GM18499 (cell line): ENCODE data around the gene NFATC2.

Experiments
- ATAC-seq: cut with Tn5 transposase; IDR thresholded peaks from one replicate; pipeline ENCODE4 v1.9.1; 2021; ENCODE audit warnings: moderate number of reproducible peaks; ENCODE audit not compliant: insufficient read depth, unreplicated experiment

Gene NFATC2

GRCh38 chr20:51458751-51459439 lies 83.6 kb downstream of the NFATC2 start:
- no peak for ATAC-seq

- ATAC-seq: no peak
These were observed 85.0 kb downstream of the NFATC2 start for GRCh38 chr20:51457533-51457932.

GRCh38 chr20:51456511-51457509 lies 85.7 kb downstream of the NFATC2 start:
- no peak for ATAC-seq

GRCh38 chr20:51454250-51454865 lies 88.2 kb downstream of the NFATC2 start:
- no peak for ATAC-seq

- ATAC-seq: no peak
These were observed 89.7 kb downstream of the NFATC2 start for GRCh38 chr20:51452734-51453365.

- ATAC-seq: no peak
These were observed 90.4 kb downstream of the NFATC2 start for GRCh38 chr20:51452091-51452613.

- no peak for ATAC-seq
These were observed 91.0 kb downstream of the NFATC2 start for GRCh38 chr20:51451484-51451883.

GRCh38 chr20:51450984-51451383 lies 91.5 kb downstream of the NFATC2 start:
- ATAC-seq: no peak

GRCh38 chr20:51450221-51450712 lies 92.3 kb downstream of the NFATC2 start:
- no peak for ATAC-seq

- ATAC-seq: no peak
These were observed 92.9 kb downstream of the NFATC2 start for GRCh38 chr20:51449498-51450220.

GRCh38 chr20:51447765-51448148 lies 94.8 kb downstream of the NFATC2 start:
- ATAC-seq: no peak

- ATAC-seq: no peak
These were observed 95.3 kb downstream of the NFATC2 start for GRCh38 chr20:51447097-51447764.

- no peak for ATAC-seq
These were observed 95.9 kb downstream of the NFATC2 start for GRCh38 chr20:51446656-51447055.

- no peak for ATAC-seq
These were observed 96.3 kb downstream of the NFATC2 start for GRCh38 chr20:51446230-51446629.

- ATAC-seq: no peak
These were observed 96.9 kb downstream of the NFATC2 start for GRCh38 chr20:51445591-51445990.

GRCh38 chr20:51444922-51445438 lies 97.5 kb downstream of the NFATC2 start:
- no peak for ATAC-seq

GRCh38 chr20:51444467-51444866 lies 98.1 kb downstream of the NFATC2 start:
- ATAC-seq: no peak

GRCh38 chr20:51442602-51443001 lies 99.9 kb downstream of the NFATC2 start:
- no peak for ATAC-seq

GRCh38 chr20:51440589-51440988 lies 101.9 kb downstream of the NFATC2 start:
- ATAC-seq: no peak
